C1 segment of cervical spinal cord (tissue), 14 donors: ENCODE results near the gene ADD1.
A peak's percentile ranks its signal among the peaks of the same experiment; 100 is the strongest.

Experiments
- DNase-seq, 14 donors: peaks; one replicate each; lab custom pipeline; 2025; lab: John Stamatoyannopoulos, UW

The ADD1 gene

GRCh38 chr4:2805712-2806389 lies 37.8 kb upstream of the ADD1 start:
- DNase-seq, result no peak

GRCh38 chr4:2806390-2807355 lies 37.0 kb upstream of the ADD1 start:
- DNase-seq, result peak in 3 of 14 donors; percentile 37 to 43 (median 40)

GRCh38 chr4:2807571-2807970 lies 36.1 kb upstream of the ADD1 start:
- DNase-seq, result no peak

- DNase-seq, result no peak
Measured at GRCh38 chr4:2808001-2808400, 35.6 kb upstream of the ADD1 start.

GRCh38 chr4:2809610-2810180 lies 33.9 kb upstream of the ADD1 start:
- DNase-seq, result peak in 3 of 14 donors; percentile 20 to 50 (median 29)

- no peak for DNase-seq
Measured at GRCh38 chr4:2810388-2810787, 33.3 kb upstream of the ADD1 start.

- peak in 8 of 14 donors; percentile 23 to 70 (median 55) for DNase-seq
Measured at GRCh38 chr4:2811830-2812611, 31.6 kb upstream of the ADD1 start.

GRCh38 chr4:2812612-2813354 lies 30.9 kb upstream of the ADD1 start:
- no peak for DNase-seq

GRCh38 chr4:2813446-2814405 lies 29.9 kb upstream of the ADD1 start:
- no peak for DNase-seq

- DNase-seq, result no peak
Measured at GRCh38 chr4:2814627-2815270, 28.9 kb upstream of the ADD1 start.

GRCh38 chr4:2816401-2816954 lies 27.2 kb upstream of the ADD1 start:
- no peak for DNase-seq

GRCh38 chr4:2817137-2817536 lies 26.5 kb upstream of the ADD1 start:
- no peak for DNase-seq

GRCh38 chr4:2817701-2818350 lies 25.8 kb upstream of the ADD1 start:
- no peak for DNase-seq

GRCh38 chr4:2818351-2818939 lies 25.2 kb upstream of the ADD1 start:
- no peak for DNase-seq

- DNase-seq, result no peak
Measured at GRCh38 chr4:2819244-2820215, 24.1 kb upstream of the ADD1 start.

- DNase-seq, result no peak
Measured at GRCh38 chr4:2820216-2820982, 23.2 kb upstream of the ADD1 start.
